ENCODE data around the gene ITGB7. TPM values are rescaled to one million over a fixed set of nuclear protein-coding genes. Genes with fewer than 3 reads are reported as not detected.

The ITGB7 gene
- total and polyA plus RNA-seq, 10 of the 15 experiments (the other 5 are each of a cell fraction or from before 2014, with no cell fraction given) = 54.5 to 487 (median 252) TPM

DNA sequence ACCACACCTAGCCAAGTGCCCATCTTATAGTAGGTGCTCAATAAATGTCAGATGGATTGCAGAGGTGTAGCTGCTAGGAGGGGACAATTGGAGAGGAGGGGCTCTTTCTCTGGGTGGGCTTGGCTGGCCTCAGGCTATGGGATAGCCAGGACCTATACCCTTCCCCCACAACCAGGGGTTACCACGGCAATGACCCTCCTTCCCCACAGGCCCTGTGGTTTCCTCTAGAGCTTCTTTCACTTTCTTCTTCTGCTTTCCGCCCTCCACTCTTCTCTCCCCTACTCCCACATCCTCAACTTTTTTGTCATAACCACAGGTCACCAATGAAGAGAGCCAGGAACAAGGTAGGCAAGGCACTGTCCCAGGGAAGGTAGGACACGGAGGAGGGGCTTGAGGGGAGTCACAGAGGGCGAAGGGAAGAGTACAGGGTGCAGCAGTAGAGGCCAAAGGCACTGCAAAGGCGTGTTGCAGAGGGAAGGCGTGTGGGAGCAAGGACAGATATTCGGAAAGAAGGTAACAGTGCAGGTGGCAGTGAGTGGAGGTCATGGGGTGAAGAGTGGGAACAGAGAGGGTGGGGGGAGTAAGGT, 1.9 kb upstream of the ITGB7 start (continued):
- TF ChIP-seq SUPT20H (IDR thresholded peaks at IDR 0.05; ENCODE audit: borderline replicate concordance, control insufficient read depth, low read depth, low read length) = no peak
- TF ChIP-seq RCOR1 (conservative IDR thresholded peaks at IDR 0.05; ENCODE audit: low read depth, low read length) = 0 out of 2 replicates have a peak, but pooled peaks have one; percentile 37
- no peak for TF ChIP-seq POU2F2 (IDR thresholded peaks at IDR 0.05; ENCODE audit: borderline replicate concordance, low read depth, low read length)
- TF ChIP-seq HDGF (IDR thresholded peaks at IDR 0.05) = peak; percentile 99
- TF ChIP-seq BCL11A (IDR thresholded peaks at IDR 0.05; ENCODE audit: low read depth, low read length) = 0 out of 2 replicates have a peak, but pooled peaks have one; percentile 28
- peak; percentile 61 for TF ChIP-seq NR2C1 (IDR thresholded peaks at IDR 0.05)
- no peak for TF ChIP-seq SMC3 (IDR thresholded peaks at IDR 0.05; ENCODE audit: borderline replicate concordance, low read length)
- TF ChIP-seq PAX5 (IDR thresholded peaks at IDR 0.05; ENCODE audit: borderline replicate concordance, low read depth, low read length) = 0 out of 2 replicates have a peak, but pooled peaks have one; percentile 9
- TF ChIP-seq SPI1 (IDR thresholded peaks at IDR 0.05; ENCODE audit: borderline replicate concordance, insufficient read depth, low read depth, low read length) = peak; percentile 82
- TF ChIP-seq CHD1 (IDR thresholded peaks at IDR 0.05; ENCODE audit: low read depth, low read length) = no peak
- no peak for TF ChIP-seq SRF (IDR thresholded peaks at IDR 0.05; ENCODE audit: low read depth in 2 of 2, low read length in 2 of 2)
- TF ChIP-seq, protein P1, sequence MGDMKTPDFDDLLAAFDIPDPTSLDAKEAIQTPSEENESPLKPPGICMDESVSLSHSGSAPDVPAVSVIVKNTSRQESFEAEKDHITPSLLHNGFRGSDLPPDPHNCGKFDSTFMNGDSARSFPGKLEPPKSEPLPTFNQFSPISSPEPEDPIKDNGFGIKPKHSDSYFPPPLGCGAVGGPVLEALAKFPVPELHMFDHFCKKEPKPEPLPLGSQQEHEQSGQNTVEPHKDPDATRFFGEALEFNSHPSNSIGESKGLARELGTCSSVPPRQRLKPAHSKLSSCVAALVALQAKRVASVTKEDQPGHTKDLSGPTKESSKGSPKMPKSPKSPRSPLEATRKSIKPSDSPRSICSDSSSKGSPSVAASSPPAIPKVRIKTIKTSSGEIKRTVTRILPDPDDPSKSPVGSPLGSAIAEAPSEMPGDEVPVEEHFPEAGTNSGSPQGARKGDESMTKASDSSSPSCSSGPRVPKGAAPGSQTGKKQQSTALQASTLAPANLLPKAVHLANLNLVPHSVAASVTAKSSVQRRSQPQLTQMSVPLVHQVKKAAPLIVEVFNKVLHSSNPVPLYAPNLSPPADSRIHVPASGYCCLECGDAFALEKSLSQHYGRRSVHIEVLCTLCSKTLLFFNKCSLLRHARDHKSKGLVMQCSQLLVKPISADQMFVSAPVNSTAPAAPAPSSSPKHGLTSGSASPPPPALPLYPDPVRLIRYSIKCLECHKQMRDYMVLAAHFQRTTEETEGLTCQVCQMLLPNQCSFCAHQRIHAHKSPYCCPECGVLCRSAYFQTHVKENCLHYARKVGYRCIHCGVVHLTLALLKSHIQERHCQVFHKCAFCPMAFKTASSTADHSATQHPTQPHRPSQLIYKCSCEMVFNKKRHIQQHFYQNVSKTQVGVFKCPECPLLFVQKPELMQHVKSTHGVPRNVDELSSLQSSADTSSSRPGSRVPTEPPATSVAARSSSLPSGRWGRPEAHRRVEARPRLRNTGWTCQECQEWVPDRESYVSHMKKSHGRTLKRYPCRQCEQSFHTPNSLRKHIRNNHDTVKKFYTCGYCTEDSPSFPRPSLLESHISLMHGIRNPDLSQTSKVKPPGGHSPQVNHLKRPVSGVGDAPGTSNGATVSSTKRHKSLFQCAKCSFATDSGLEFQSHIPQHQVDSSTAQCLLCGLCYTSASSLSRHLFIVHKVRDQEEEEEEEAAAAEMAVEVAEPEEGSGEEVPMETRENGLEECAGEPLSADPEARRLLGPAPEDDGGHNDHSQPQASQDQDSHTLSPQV (IDR thresholded peaks at IDR 0.05) = no peak
- TF ChIP-seq SMAD1 (IDR thresholded peaks at IDR 0.05; ENCODE audit: low read depth, partially characterized antibody) = no peak
- no peak for TF ChIP-seq MYC (IDR thresholded peaks at IDR 0.05; ENCODE audit: insufficient read depth, insufficient read length, insufficient replicate concordance, low read length, severe bottlenecking)
- TF ChIP-seq, protein P2, sequence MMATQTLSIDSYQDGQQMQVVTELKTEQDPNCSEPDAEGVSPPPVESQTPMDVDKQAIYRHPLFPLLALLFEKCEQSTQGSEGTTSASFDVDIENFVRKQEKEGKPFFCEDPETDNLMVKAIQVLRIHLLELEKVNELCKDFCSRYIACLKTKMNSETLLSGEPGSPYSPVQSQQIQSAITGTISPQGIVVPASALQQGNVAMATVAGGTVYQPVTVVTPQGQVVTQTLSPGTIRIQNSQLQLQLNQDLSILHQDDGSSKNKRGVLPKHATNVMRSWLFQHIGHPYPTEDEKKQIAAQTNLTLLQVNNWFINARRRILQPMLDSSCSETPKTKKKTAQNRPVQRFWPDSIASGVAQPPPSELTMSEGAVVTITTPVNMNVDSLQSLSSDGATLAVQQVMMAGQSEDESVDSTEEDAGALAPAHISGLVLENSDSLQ (IDR thresholded peaks at IDR 0.05) = no peak
- TF ChIP-seq TAF1 (IDR thresholded peaks at IDR 0.05; ENCODE audit: borderline replicate concordance, low read depth, low read length) = no peak
- no peak for TF ChIP-seq FOS (IDR thresholded peaks at IDR 0.05; ENCODE audit: borderline replicate concordance, extremely low read depth, insufficient read length)
- TF ChIP-seq CREM (IDR thresholded peaks at IDR 0.05; ENCODE audit: low read depth) = peak; percentile 26; the same call in 1 of the 2 replicates
- TF ChIP-seq, protein P3, sequence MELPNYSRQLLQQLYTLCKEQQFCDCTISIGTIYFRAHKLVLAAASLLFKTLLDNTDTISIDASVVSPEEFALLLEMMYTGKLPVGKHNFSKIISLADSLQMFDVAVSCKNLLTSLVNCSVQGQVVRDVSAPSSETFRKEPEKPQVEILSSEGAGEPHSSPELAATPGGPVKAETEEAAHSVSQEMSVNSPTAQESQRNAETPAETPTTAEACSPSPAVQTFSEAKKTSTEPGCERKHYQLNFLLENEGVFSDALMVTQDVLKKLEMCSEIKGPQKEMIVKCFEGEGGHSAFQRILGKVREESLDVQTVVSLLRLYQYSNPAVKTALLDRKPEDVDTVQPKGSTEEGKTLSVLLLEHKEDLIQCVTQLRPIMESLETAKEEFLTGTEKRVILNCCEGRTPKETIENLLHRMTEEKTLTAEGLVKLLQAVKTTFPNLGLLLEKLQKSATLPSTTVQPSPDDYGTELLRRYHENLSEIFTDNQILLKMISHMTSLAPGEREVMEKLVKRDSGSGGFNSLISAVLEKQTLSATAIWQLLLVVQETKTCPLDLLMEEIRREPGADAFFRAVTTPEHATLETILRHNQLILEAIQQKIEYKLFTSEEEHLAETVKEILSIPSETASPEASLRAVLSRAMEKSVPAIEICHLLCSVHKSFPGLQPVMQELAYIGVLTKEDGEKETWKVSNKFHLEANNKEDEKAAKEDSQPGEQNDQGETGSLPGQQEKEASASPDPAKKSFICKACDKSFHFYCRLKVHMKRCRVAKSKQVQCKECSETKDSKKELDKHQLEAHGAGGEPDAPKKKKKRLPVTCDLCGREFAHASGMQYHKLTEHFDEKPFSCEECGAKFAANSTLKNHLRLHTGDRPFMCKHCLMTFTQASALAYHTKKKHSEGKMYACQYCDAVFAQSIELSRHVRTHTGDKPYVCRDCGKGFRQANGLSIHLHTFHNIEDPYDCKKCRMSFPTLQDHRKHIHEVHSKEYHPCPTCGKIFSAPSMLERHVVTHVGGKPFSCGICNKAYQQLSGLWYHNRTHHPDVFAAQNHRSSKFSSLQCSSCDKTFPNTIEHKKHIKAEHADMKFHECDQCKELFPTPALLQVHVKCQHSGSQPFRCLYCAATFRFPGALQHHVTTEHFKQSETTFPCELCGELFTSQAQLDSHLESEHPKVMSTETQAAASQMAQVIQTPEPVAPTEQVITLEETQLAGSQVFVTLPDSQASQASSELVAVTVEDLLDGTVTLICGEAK (IDR thresholded peaks at IDR 0.05; ENCODE audit: borderline replicate concordance) = no peak; the same call in 1 of the 2 replicates

Measured in GM12878 (cell line).